PC-9 (cell line): ENCODE measurements around the gene EVPL.

Source experiments
- CTCF ChIP-seq: fragments of 200-600 bp; sonication (generic); conservative IDR thresholded peaks from 2 replicates; pipeline ENCODE4 v1.6.1; 2017; ENCODE audit warnings: mixed run types, antibody characterized with exemption, mild to moderate bottlenecking, moderate library complexity
- EZH2 ChIP-seq: fragments of 200-600 bp; sonication (generic); IDR thresholded peaks from 2 replicates; pipeline ENCODE4 v1.8.0; 2017; ENCODE audit warnings: antibody characterized with exemption, low read depth

DNA sequence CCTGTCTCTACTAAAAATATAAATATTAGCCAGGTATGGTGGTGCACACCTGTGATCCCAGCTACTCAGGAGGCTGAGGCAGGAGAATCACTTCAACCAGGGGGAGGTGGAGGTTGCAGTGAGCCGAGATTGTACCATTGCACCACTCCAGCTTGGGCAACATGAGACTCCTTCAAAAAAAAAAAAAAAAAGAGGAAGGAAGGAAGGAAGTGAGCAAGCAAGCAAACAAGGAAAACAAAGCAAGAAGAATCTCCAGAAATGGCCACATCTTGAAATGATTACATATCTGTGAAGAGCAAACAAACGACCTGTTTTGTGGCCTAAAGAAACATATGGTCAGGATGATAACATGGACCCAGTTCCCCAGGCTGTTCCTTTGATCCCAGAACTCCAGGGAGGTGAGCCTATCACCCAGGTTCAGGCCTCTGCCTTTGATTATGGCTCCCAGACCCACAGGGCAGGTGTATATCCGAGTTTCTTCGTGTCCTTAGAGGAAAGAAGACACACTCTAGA lies 57.0 kb downstream of the EVPL start:
- TF ChIP-seq CTCF (no peak), EZH2 (no peak)
